Measurements from ENCODE around the gene ANKRD34A.

DNA sequence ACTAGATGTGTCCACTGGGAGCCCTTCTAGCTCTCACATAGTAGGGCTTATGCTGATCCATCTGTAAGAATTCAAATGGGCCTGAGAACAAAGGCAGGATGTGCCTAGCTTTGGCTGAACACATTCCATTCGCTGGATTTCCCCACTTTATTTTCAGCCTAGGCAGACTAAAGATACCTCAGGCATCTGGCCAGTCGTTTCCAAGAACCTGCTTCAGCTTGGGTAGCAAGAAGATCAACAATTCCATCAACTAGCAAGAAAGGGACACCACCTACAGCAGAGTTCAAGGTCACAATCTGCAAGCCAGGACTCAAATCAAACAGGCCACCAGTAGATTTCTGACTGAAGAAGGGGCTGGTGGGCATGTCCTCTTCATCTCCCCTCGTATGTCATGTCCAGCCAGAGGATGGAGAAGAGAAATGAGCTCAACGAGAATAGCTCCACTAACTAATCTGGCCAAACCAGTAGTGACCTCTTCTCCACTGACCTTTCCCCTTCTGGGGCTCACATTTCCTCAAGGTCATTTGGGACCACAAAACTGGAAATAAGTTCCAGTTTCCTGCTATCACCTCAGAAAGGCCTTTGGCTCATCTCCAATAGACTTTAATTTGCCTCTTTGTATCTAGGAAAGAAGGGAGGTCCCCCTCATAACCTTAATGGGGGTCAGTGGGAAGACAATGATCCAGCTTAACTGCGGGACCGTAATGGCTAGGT is 17.8 kb upstream of the ANKRD34A start:
- TF ChIP-seq, protein P1, sequence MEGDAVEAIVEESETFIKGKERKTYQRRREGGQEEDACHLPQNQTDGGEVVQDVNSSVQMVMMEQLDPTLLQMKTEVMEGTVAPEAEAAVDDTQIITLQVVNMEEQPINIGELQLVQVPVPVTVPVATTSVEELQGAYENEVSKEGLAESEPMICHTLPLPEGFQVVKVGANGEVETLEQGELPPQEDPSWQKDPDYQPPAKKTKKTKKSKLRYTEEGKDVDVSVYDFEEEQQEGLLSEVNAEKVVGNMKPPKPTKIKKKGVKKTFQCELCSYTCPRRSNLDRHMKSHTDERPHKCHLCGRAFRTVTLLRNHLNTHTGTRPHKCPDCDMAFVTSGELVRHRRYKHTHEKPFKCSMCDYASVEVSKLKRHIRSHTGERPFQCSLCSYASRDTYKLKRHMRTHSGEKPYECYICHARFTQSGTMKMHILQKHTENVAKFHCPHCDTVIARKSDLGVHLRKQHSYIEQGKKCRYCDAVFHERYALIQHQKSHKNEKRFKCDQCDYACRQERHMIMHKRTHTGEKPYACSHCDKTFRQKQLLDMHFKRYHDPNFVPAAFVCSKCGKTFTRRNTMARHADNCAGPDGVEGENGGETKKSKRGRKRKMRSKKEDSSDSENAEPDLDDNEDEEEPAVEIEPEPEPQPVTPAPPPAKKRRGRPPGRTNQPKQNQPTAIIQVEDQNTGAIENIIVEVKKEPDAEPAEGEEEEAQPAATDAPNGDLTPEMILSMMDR (IDR thresholded peaks at IDR 0.05): no peak
- TF ChIP-seq ZFX (IDR thresholded peaks at IDR 0.05; ENCODE audit: borderline replicate concordance): no peak
